Erythroblast (primary cell): ENCODE data around the gene CARD6.

ENCODE experiments used
- DNase-seq, 2 experiments: peaks; one replicate each; lab custom pipeline; 2025; lab: John Stamatoyannopoulos, UW
- GATA1 ChIP-seq: IDR thresholded peaks from 2 replicates; pipeline ENCODE4 v1.6.1; 2011; ENCODE audit warnings: low read depth, mild to moderate bottlenecking, control low read depth, low read length, moderate library complexity
- POLR2A ChIP-seq: IDR thresholded peaks from 2 replicates; pipeline ENCODE4 v1.6.1; 2011; ENCODE audit warnings: mild to moderate bottlenecking, low read length

The CARD6 gene

GRCh38 chr5:40813698-40814281, 27.4 kb upstream of the CARD6 start:
- DNase-seq, result no peak
- TF ChIP-seq POLR2A, result no peak
- no peak for TF ChIP-seq GATA1

DNA sequence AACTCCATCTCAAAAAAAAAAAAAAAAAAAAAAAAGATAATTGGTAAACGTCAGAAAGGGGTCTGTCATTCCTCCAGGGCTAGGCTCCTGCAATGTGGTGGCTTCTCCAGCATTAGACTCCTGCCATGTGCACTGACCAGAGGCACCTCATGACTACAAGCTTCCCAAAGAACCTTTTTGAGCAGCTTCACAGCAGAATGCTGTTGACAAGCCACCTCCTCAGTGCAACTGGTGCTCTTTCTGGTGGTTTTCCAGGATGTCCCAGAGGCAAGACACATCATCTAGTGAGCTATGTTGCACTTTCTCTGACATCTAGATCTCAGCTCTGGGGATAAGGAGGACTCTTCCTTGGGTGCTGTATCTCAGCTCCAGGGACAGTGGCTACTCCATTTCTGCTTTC, 17.7 kb upstream of the CARD6 start:
- TF ChIP-seq POLR2A (no peak), GATA1 (no peak)
- DNase-seq, result no peak

- TF ChIP-seq POLR2A, result peak; percentile 32
- DNase-seq, result peak in 1 of 2 experiments; percentile 6
These were observed 15.6 kb upstream of the CARD6 start for GRCh38 chr5:40825461-40826043.

- DNase-seq, result no peak
These were observed 14.5 kb upstream of the CARD6 start for GRCh38 chr5:40826489-40827187.

GRCh38 chr5:40827188-40827977, 13.8 kb upstream of the CARD6 start:
- TF ChIP-seq GATA1, result no peak
- TF ChIP-seq POLR2A, result no peak
- no peak for DNase-seq

More at GRCh38 chr5:40826489-40827187, 14.5 kb upstream of the CARD6 start:
- TF ChIP-seq POLR2A (no peak), GATA1 (no peak)

DNA sequence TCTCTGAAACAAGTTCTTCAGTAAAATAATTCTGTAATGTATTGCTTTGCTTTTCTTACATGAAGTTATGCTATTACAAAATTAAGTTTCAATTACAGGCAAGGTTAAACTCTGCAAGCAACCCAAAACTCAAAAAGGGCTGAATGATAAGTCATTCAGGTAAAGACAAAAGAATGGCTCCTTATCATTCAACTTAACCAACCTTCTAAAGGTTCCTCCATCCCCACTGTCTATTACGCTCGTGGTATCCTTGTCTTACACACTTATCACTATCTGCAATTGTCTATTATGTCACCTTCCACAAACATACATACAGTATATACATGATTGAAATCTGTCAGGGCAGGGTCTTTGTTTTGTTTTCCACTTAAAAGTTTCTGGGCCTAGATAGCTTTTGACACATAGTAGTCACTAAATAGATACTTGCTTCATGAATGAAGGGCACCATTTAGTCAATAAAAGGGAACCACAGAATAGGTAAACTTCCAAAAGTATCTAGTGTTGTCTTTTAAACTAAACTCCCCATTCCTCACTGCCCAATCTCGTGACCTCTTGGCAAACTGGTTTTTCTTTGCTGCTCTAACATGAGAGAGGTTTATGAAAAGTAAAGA, 13.0 kb upstream of the CARD6 start:
- TF ChIP-seq GATA1, result no peak
- no peak for DNase-seq

GRCh38 chr5:40828690-40829661, 12.2 kb upstream of the CARD6 start:
- TF ChIP-seq GATA1 (no peak), POLR2A (no peak)
- no peak for DNase-seq

- TF ChIP-seq POLR2A (no peak), GATA1 (no peak)
- DNase-seq, result no peak
These were observed 11.2 kb upstream of the CARD6 start for GRCh38 chr5:40829748-40830533.

DNA sequence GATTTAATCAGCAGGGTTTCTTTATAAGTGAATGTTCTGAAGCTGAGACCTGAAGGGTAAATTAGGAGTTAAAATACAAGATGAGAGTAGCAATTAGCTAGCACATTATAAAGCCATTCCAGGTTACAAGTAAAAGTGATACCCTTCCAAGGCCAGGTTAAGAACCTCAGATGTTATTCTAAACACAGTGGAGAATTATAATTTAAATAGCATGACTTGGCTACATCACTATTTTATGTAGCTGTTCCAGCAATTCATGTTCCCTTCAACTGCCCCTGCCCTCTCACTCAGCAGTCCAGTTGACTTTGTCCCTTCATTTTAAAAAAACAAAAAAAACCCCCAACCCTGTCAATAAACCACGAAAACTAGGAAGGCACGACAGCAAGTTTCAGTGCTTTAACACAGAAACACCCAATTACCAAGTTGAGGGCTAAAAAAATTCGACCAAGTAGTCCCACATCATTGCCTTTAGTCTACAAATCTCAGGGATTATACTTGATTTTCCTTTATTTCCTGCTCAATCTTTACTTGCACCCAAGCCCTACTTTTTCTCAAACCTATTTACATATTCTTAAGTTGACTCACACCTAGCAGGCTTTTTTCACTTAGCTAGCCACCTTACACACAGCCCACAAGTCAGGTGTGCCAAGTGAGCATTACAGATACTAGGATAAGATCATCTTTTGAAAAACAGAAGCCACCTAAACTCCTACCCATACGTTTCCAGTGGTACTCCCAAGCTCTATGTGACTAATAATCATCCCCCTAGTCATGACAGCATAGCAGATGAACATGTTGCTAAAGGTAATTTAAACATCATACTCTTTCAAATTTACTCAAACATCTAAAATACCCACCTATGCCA, 9.6 kb upstream of the CARD6 start:
- DNase-seq, result no peak
- TF ChIP-seq POLR2A, result no peak

DNA sequence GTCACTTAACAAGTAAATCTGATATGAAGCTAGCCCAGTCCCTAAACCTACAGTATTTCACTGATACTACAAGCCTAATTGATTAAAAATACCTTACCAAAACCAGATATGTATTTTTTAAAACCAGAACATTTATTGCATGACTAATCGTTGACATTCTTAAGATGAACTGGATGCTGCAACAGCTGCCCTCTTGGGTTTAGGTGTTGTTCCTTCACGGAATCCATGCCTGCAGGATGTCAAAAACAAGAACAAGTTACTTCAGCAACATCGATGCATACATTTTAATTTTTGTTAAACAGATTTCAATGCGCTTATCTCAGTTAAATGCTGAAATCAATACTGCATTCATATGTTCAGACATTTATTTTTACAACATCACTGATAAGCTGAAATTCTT, 8.8 kb upstream of the CARD6 start:
- DNase-seq, result no peak
- peak; percentile 21 for TF ChIP-seq POLR2A
- no peak for TF ChIP-seq GATA1

DNA sequence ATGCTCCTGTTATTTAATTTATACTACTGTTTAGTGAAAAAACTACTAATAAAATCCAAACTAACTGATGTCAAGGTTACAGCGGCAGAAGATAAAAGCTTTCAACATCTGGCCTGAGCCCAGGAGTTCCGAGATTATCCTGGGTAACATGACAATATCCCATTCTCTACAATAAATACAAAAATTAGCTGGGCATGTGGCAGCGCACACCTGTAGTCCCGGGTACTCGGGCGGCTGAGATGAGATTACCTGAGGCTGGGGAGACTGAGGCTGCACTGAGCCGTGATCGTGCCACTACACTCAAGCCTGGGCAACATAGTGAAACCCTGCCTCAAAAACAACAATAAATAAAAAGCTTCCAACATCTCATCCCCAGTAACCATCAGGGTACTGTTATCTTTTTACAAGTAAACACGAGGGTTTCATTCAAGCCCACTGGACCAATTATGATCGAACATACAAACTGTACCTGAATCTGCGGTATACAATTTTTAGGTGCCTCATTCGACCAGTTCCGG, 7.4 kb upstream of the CARD6 start:
- no peak for DNase-seq
- TF ChIP-seq POLR2A (no peak), GATA1 (no peak)

DNA sequence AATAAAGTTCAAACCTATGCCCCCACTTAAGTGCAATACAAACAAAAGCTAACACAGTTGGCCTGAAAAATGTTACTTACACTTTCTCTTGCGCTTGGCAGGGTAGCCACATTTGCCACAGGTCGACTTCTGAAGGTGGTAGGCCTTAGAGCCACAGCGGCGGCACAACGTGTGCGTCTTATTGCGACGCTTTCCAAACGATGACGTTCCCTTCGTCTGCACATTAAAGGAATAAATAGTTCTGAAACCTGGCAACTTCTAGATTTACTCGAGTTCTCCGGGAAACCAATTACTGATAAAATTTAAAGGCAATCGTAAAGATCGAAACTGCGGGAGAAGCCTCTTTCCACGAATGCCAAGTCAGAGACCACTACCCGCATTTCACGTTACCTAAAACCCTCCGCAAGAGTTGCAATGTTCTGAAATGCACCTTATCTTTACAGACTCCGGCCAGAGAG, 6.7 kb upstream of the CARD6 start:
- peak; percentile 78 to 86 for DNase-seq
- TF ChIP-seq POLR2A, result no peak
- no peak for TF ChIP-seq GATA1
